CD8-positive, alpha-beta memory T cell (primary cell): ENCODE results near the gene NCBP3. TPM values are rescaled to one million over a fixed set of nuclear protein-coding genes. Genes with fewer than 3 reads are reported as not detected.

Experiments used
- CTCF ChIA-PET: fragments of 350-600 bp; sonication (Branson Sonifier 250); formaldehyde crosslinking; loops from one replicate; lab custom pipeline; 2021; ENCODE audit warnings: antibody characterized with exemption; lab: Charles Lee
- POLR2A ChIA-PET: fragments of 350-600 bp; sonication (Branson Sonifier 250); formaldehyde crosslinking; loops from one replicate; lab custom pipeline; 2021; ENCODE audit warnings: antibody characterized with exemption; lab: Charles Lee
- DNase-seq, 5 donors: peaks; one replicate each; pipeline versions ENCODE4 v3.0.0 to v3.0.0-alpha.2; 2020 to 2022; ENCODE audit warnings: mixed read lengths in 1 of 5
- H3K27ac ChIP-seq: one replicate; pipeline ENCODE4 v1.7.0; 2013; ENCODE audit warnings: low read depth, mild to moderate bottlenecking, low read length, moderate library complexity
- H3K27me3 ChIP-seq: 2 replicates; pipeline ENCODE4 v1.7.0; 2013; ENCODE audit warnings: low read length, mild to moderate bottlenecking; ENCODE audit not compliant: insufficient read depth, poor library complexity, severe bottlenecking
- H3K36me3 ChIP-seq: 2 replicates; pipeline ENCODE4 v1.7.0; 2013; ENCODE audit warnings: mild to moderate bottlenecking, low read length, moderate library complexity; ENCODE audit not compliant: insufficient read depth
- H3K4me1 ChIP-seq: 2 replicates; pipeline ENCODE4 v1.7.0; 2013; ENCODE audit warnings: mild to moderate bottlenecking, low read length, moderate library complexity; ENCODE audit not compliant: insufficient read depth
- H3K4me3 ChIP-seq: 2 replicates; pipeline ENCODE4 v1.7.0; 2013; ENCODE audit warnings: mild to moderate bottlenecking, low read length
- H3K9me3 ChIP-seq: 2 replicates; pipeline ENCODE4 v1.7.0; 2013; ENCODE audit warnings: mild to moderate bottlenecking, low read length
- H3K27ac Mint-ChIP-seq, 8 donors: one replicate each; pipeline ENCODE4 v1.8.0; 2020 to 2021; ENCODE audit warnings: mixed read lengths in 8 of 8, mild to moderate bottlenecking in 6 of 8, inconsistent platforms in 3 of 8, moderate library complexity in 3 of 8
- H3K27me3 Mint-ChIP-seq, 2 donors: one replicate each; pipeline ENCODE4 v1.8.0; 2020 to 2021; ENCODE audit warnings: mixed read lengths in 2 of 2, mild to moderate bottlenecking in 1 of 2, moderate library complexity in 1 of 2
- H3K36me3 Mint-ChIP-seq, 3 donors: one replicate each; pipeline ENCODE4 v1.8.0; 2020 to 2021; ENCODE audit warnings: mixed read lengths in 3 of 3, inconsistent platforms in 1 of 3, mild to moderate bottlenecking in 1 of 3
- H3K4me1 Mint-ChIP-seq, 3 donors: one replicate each; pipeline ENCODE4 v1.8.0; 2020 to 2021; ENCODE audit warnings: mixed read lengths in 3 of 3, inconsistent platforms in 1 of 3, mild to moderate bottlenecking in 1 of 3
- H3K4me3 Mint-ChIP-seq, 7 donors: one replicate each; pipeline ENCODE4 v1.8.0; 2020 to 2021; ENCODE audit warnings: mixed read lengths in 7 of 7, mild to moderate bottlenecking in 6 of 7, moderate library complexity in 4 of 7, inconsistent platforms in 2 of 7
- H3K9me3 Mint-ChIP-seq, 5 donors: one replicate each; pipeline ENCODE4 v1.8.0; 2020 to 2022; ENCODE audit warnings: mixed read lengths in 5 of 5, mild to moderate bottlenecking in 3 of 5, moderate library complexity in 2 of 5, inconsistent platforms in 1 of 5
- polyA plus RNA-seq: library from polyadenylated mRNA; unstranded; fragments of 300-500 nt; fragmentation: Illumina TruSeq; gene quantifications from one replicate; pipeline ENCODE4 v1.2.3, GENCODE V29; 2021
- total RNA-seq, 2 experiments: library from RNA; stranded (reverse); gene quantifications; one replicate each; pipeline ENCODE4 v1.2.3, GENCODE V29; 2021

Gene NCBP3
- total and polyA plus RNA-seq, 3 experiments from 2014 or later = 18.0 to 42.0 (median 39.9) TPM

GRCh38 chr17:3759597-3760216, 86.3 kb downstream of the NCBP3 start:
- no peaks in the 10 kb centered on the region for H3K9me3 Mint-ChIP-seq
- peaks cover 28% of the 10 kb centered on the region for H3K4me1 ChIP-seq

GRCh38 chr17:3755335-3756030, 90.6 kb downstream of the NCBP3 start:
- Mint-ChIP-seq H3K4me3 (peak overlapping the region in 5 of 7 donors; percentile 15 to 83 (median 23)), H3K27ac (peak overlapping the region in 7 of 8 donors; percentile 42 to 86 (median 74)), H3K36me3 (peaks cover 0 to 35% (median 7%) of the 10 kb centered on the region in 3 donors), H3K27me3 (no peaks in the 10 kb centered on the region), H3K9me3 (no peaks in the 10 kb centered on the region), H3K4me1 (peaks cover 17 to 43% (median 24%) of the 10 kb centered on the region in 3 donors)
- peak overlapping the region; percentile 37 for H3K4me3 ChIP-seq
- no peaks in the 10 kb centered on the region for H3K9me3 ChIP-seq
- no peaks in the 10 kb centered on the region for H3K36me3 ChIP-seq
- ChIA-PET CTCF (interaction anchor here (1.2 to 9.8 kb wide), 3 partner anchors 11 to 72 kb away, joined by 3 to 85 read pairs (median 7); no protein-coding TSS in a partner anchor), POLR2A (interaction anchor here (0.5 to 0.6 kb wide), 3 partner anchors 34 to 1991 kb away, joined by 3 to 6 read pairs (median 5); no protein-coding TSS in a partner anchor)
- H3K27ac ChIP-seq = peak overlapping the region; percentile 59
- no peaks in the 10 kb centered on the region for H3K27me3 ChIP-seq
- DNase-seq = no peak
- H3K4me1 ChIP-seq = peaks cover 24% of the 10 kb centered on the region

More at GRCh38 chr17:3759597-3760216, 86.3 kb downstream of the NCBP3 start:
- peaks cover 0 to 39% (median 11%) of the 10 kb centered on the region in 3 donors for H3K36me3 Mint-ChIP-seq
- CTCF ChIA-PET = interaction anchor here (5.9 kb wide), 1 partner anchor 22 kb away, joined by 36 read pairs; no protein-coding TSS in a partner anchor
- H3K27ac Mint-ChIP-seq = peak overlapping the region in 3 of 8 donors; percentile 40 to 68 (median 44)
- no peak for DNase-seq
- peak overlapping the region in 1 of 7 donors; percentile 41 for H3K4me3 Mint-ChIP-seq
- H3K4me1 Mint-ChIP-seq = peaks cover 20 to 48% (median 27%) of the 10 kb centered on the region in 3 donors
- H3K27me3 ChIP-seq = no peaks in the 10 kb centered on the region
- no peaks in the 10 kb centered on the region for H3K27me3 Mint-ChIP-seq
- POLR2A ChIA-PET = no interaction called here
- H3K9me3 ChIP-seq = no peaks in the 10 kb centered on the region
- H3K4me3 ChIP-seq = no peak overlapping the region
- no peak overlapping the region for H3K27ac ChIP-seq
- no peaks in the 10 kb centered on the region for H3K36me3 ChIP-seq

- no peaks in the 10 kb centered on the region for H3K27me3 Mint-ChIP-seq
- no peaks in the 10 kb centered on the region for H3K27me3 ChIP-seq
- H3K4me3 ChIP-seq = peak overlapping the region; percentile 37
- H3K9me3 Mint-ChIP-seq = no peaks in the 10 kb centered on the region
- H3K9me3 ChIP-seq = no peaks in the 10 kb centered on the region
- peak overlapping the region in 4 of 8 donors; percentile 42 to 83 (median 64) for H3K27ac Mint-ChIP-seq
- peak; percentile 69 to 88 (median 78) for DNase-seq
- H3K27ac ChIP-seq = peak overlapping the region; percentile 59
- CTCF ChIA-PET = interaction anchor here (1.0 to 9.8 kb wide), 4 partner anchors 17 to 91 kb away, joined by 3 to 85 read pairs (median 5); partner anchors contain the start of gene NCBP3
- H3K4me1 Mint-ChIP-seq = peaks cover 23 to 45% (median 25%) of the 10 kb centered on the region in 3 donors
- peak overlapping the region in 3 of 7 donors; percentile 19 to 83 (median 30) for H3K4me3 Mint-ChIP-seq
- POLR2A ChIA-PET = interaction anchor here (0.5 to 1.3 kb wide), 4 partner anchors 33 to 1990 kb away, joined by 3 to 6 read pairs (median 4); partner anchors contain the start of gene NCBP3
- H3K36me3 Mint-ChIP-seq = peaks cover 0 to 31% (median 2%) of the 10 kb centered on the region in 3 donors
- peaks cover 31% of the 10 kb centered on the region for H3K4me1 ChIP-seq
- H3K36me3 ChIP-seq = no peaks in the 10 kb centered on the region
Observed at GRCh38 chr17:3754458-3755334, 91.3 kb downstream of the NCBP3 start.

GRCh38 chr17:3754066-3754457, 92.0 kb downstream of the NCBP3 start:
- no peaks in the 10 kb centered on the region for H3K36me3 ChIP-seq
- Mint-ChIP-seq H3K27me3 (no peaks in the 10 kb centered on the region), H3K4me3 (peak overlapping the region in 1 of 7 donors; percentile 29), H3K9me3 (no peaks in the 10 kb centered on the region), H3K36me3 (peaks cover 0 to 28% (median 0%) of the 10 kb centered on the region in 3 donors), H3K27ac (peak overlapping the region in 7 of 8 donors; percentile 12 to 85 (median 61)), H3K4me1 (peaks cover 23 to 47% (median 23%) of the 10 kb centered on the region in 3 donors)
- CTCF ChIA-PET = interaction anchor here (1.0 to 9.8 kb wide), 3 partner anchors 16 to 92 kb away, joined by 3 to 85 read pairs (median 3); partner anchors contain the start of gene NCBP3
- H3K27ac ChIP-seq = no peak overlapping the region
- H3K4me3 ChIP-seq = no peak overlapping the region
- no peaks in the 10 kb centered on the region for H3K9me3 ChIP-seq
- H3K4me1 ChIP-seq = peaks cover 31% of the 10 kb centered on the region
- no peak for DNase-seq
- POLR2A ChIA-PET = interaction anchor here (1.3 kb wide), 1 partner anchor 92 kb away, joined by 3 read pairs; the partner anchor contains the start of gene NCBP3
- H3K27me3 ChIP-seq = no peaks in the 10 kb centered on the region

- H3K27ac ChIP-seq = no peak overlapping the region
- peak overlapping the region in 1 of 7 donors; percentile 29 for H3K4me3 Mint-ChIP-seq
- CTCF ChIA-PET = interaction anchor here (1.4 to 9.8 kb wide), 4 partner anchors 11 to 74 kb away, joined by 3 to 85 read pairs (median 5); no protein-coding TSS in a partner anchor
- POLR2A ChIA-PET = interaction anchor here (1.1 to 1.3 kb wide), 2 partner anchors 9 to 92 kb away, joined by 3 to 4 read pairs; partner anchors contain the start of gene NCBP3
- peaks cover 27 to 51% (median 28%) of the 10 kb centered on the region in 3 donors for H3K4me1 Mint-ChIP-seq
- no peaks in the 10 kb centered on the region for H3K27me3 Mint-ChIP-seq
- H3K27me3 ChIP-seq = no peaks in the 10 kb centered on the region
- H3K9me3 ChIP-seq = no peaks in the 10 kb centered on the region
- DNase-seq = no peak
- H3K4me1 ChIP-seq = peaks cover 34% of the 10 kb centered on the region
- peaks cover 0 to 31% (median 0%) of the 10 kb centered on the region in 3 donors for H3K36me3 Mint-ChIP-seq
- no peaks in the 10 kb centered on the region for H3K9me3 Mint-ChIP-seq
- H3K27ac Mint-ChIP-seq = peak overlapping the region in 2 of 8 donors; percentile 64 to 83
- no peaks in the 10 kb centered on the region for H3K36me3 ChIP-seq
- H3K4me3 ChIP-seq = no peak overlapping the region
Observed at GRCh38 chr17:3753624-3754023, 92.4 kb downstream of the NCBP3 start.

Other genes with a start within 250 kb of the NCBP3 start
- gene TRPV1, start 236.8 kb downstream of the NCBP3 start, total RNA-seq = 1 to 10 TPM; 2.4 to 2.8 TPM
- 0.83 TPM for gene TRPV1, start 236.8 kb downstream of the NCBP3 start, polyA plus RNA-seq
- 10 to 100 TPM; 17.0 to 17.1 TPM for gene SHPK, start 210.0 kb downstream of the NCBP3 start, total RNA-seq
- gene SHPK, start 210.0 kb downstream of the NCBP3 start, polyA plus RNA-seq = 6.9 TPM
- 10 to 100 TPM; 33.3 to 35.5 TPM for gene CTNS, start 209.5 kb downstream of the NCBP3 start, total RNA-seq
- gene CTNS, start 209.5 kb downstream of the NCBP3 start, polyA plus RNA-seq = 7.7 TPM
- 10 to 100 TPM; 23.4 to 26.0 TPM for gene TAX1BP3, start 177.7 kb downstream of the NCBP3 start, total RNA-seq
- 38.9 TPM for gene TAX1BP3, start 177.7 kb downstream of the NCBP3 start, polyA plus RNA-seq
- gene EMC6, start 177.4 kb downstream of the NCBP3 start, total RNA-seq = 100 to 1,000 TPM in 1 of 2 experiments, 10 to 100 TPM in 1; 95.1 to 103 TPM
- 119 TPM for gene EMC6, start 177.4 kb downstream of the NCBP3 start, polyA plus RNA-seq
- gene P2RX5, start 150.1 kb downstream of the NCBP3 start, total RNA-seq = 10 to 100 TPM in 1 of 2 experiments, 1 to 10 TPM in 1; 9.8 to 12.0 TPM
- gene P2RX5, start 150.1 kb downstream of the NCBP3 start, polyA plus RNA-seq = 37.4 TPM
- 10 to 100 TPM; 16.0 to 16.6 TPM for gene HASPIN, start 122.3 kb downstream of the NCBP3 start, total RNA-seq
- 0.09 TPM for gene HASPIN, start 122.3 kb downstream of the NCBP3 start, polyA plus RNA-seq
- gene ITGAE, start 45.1 kb downstream of the NCBP3 start, total RNA-seq = 10 to 100 TPM; 46.6 to 47.3 TPM
- 66.6 TPM for gene ITGAE, start 45.1 kb downstream of the NCBP3 start, polyA plus RNA-seq
- gene CAMKK1, start 46.8 kb upstream of the NCBP3 start, total RNA-seq = 1 to 10 TPM; 2.3 to 2.7 TPM
- 1.1 TPM for gene CAMKK1, start 46.8 kb upstream of the NCBP3 start, polyA plus RNA-seq
- under 1 TPM; 0.13 to 0.22 TPM for gene P2RX1, start 70.2 kb upstream of the NCBP3 start, total RNA-seq
- not detected for gene P2RX1, start 70.2 kb upstream of the NCBP3 start, polyA plus RNA-seq
- 100 to 1,000 TPM; 108 to 111 TPM for gene ATP2A3, start 118.2 kb upstream of the NCBP3 start, total RNA-seq
- 105 TPM for gene ATP2A3, start 118.2 kb upstream of the NCBP3 start, polyA plus RNA-seq